Prostate gland (tissue), 2 donors: ENCODE data around the gene MAP3K20.

ENCODE experiments used
- POLR2A ChIP-seq: fragments of 450-650 bp; IDR thresholded peaks from one replicate; pipeline ENCODE4 v1.6.1; 2016; ENCODE audit warnings: antibody characterized with exemption, mild to moderate bottlenecking
- POLR2AphosphoS5 ChIP-seq: sonication (generic); formaldehyde crosslinking; IDR thresholded peaks from one replicate; pipeline ENCODE4 v1.6.1; 2017; ENCODE audit warnings: antibody characterized with exemption
- TF ChIP-seq, protein P1 (sequence below), 4 experiments: fragments of 200-600 bp in 2 of 4; fragments of 450-650 bp in 2 of 4; sonication (generic) in 2 of 4; IDR thresholded peaks; 1 replicate in 3 of 4; 2 replicates in 1 of 4; pipeline ENCODE4 v1.5.1; 2016 to 2019; ENCODE audit warnings: antibody characterized with exemption in 4 of 4, mild to moderate bottlenecking in 2 of 4, moderate library complexity in 2 of 4

- TF ChIP-seq POLR2A (no peak), POLR2AphosphoS5 (no peak)
- TF ChIP-seq, protein P1, sequence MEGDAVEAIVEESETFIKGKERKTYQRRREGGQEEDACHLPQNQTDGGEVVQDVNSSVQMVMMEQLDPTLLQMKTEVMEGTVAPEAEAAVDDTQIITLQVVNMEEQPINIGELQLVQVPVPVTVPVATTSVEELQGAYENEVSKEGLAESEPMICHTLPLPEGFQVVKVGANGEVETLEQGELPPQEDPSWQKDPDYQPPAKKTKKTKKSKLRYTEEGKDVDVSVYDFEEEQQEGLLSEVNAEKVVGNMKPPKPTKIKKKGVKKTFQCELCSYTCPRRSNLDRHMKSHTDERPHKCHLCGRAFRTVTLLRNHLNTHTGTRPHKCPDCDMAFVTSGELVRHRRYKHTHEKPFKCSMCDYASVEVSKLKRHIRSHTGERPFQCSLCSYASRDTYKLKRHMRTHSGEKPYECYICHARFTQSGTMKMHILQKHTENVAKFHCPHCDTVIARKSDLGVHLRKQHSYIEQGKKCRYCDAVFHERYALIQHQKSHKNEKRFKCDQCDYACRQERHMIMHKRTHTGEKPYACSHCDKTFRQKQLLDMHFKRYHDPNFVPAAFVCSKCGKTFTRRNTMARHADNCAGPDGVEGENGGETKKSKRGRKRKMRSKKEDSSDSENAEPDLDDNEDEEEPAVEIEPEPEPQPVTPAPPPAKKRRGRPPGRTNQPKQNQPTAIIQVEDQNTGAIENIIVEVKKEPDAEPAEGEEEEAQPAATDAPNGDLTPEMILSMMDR (IDR thresholded peaks at IDR 0.05), result no peak
Observed at GRCh38 chr2:173026479-173026878, 49.2 kb upstream of the MAP3K20 start.
